Brain microvascular endothelial cell (primary cell): ENCODE measurements around the gene CPSF4.
A peak's percentile ranks its signal among the peaks of the same experiment; 100 is the strongest.

Experiments
- DNase-seq: peaks from one replicate; pipeline ENCODE4 v3.0.0-alpha.2; 2020
- H3K27ac ChIP-seq: fragments of 250-450 bp; sonication (Bioruptor Pico); 2 replicates; pipeline ENCODE4 v1.5.1; 2020; ENCODE audit warnings: mild to moderate bottlenecking, moderate library complexity
- H3K27me3 ChIP-seq: fragments of 250-450 bp; sonication (Bioruptor Pico); replicated peaks from 2 replicates; pipeline ENCODE4 v1.5.1; 2020; ENCODE audit warnings: mild to moderate bottlenecking
- H3K36me3 ChIP-seq: fragments of 250-450 bp; sonication (Bioruptor Pico); replicated peaks from 2 replicates; pipeline ENCODE4 v1.5.1; 2020; ENCODE audit warnings: mild to moderate bottlenecking
- H3K4me3 ChIP-seq: 2 replicates; pipeline ENCODE4 v1.5.1; 2011; ENCODE audit warnings: low read depth, mild to moderate bottlenecking, control low read depth, low read length, moderate library complexity
- in situ Hi-C: cut with HindIII; loops from 2 replicates; pipeline ENCODE4 v1.10.0; 2017; ENCODE audit warnings: low sequenced_read_pairs, low pct_ligation_motif_present
- TF ChIP-seq, protein P1 (sequence below): IDR thresholded peaks from 2 replicates; pipeline ENCODE4 v1.5.1; 2011; ENCODE audit warnings: low read depth, mild to moderate bottlenecking, moderate library complexity, low read length, control low read depth, inconsistent platforms; ENCODE audit errors: missing control alignments

The CPSF4 gene

DNA sequence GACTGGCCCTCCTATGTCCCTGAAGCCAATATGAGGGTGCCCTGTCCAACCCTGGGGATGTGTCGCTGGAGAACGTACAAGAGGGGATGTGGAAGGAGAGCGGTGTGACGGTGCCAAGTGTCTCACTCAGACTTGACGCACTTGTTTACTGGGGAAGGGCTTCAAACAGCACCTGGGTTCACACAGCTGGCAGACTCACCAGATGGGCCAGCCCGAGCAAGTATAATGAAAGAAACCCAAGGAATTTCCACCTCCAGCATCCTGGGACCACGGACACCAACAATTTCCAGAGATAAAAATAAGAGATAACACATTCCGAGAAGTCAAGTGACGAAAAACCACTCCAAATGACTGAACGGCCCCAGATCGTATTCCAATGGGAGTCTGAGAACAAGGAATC lies 21.9 kb downstream of the CPSF4 start:
- no peak overlapping the region for H3K27ac ChIP-seq

GRCh38 chr7:99461221-99461620 lies 22.5 kb downstream of the CPSF4 start:
- TF ChIP-seq, protein P1, sequence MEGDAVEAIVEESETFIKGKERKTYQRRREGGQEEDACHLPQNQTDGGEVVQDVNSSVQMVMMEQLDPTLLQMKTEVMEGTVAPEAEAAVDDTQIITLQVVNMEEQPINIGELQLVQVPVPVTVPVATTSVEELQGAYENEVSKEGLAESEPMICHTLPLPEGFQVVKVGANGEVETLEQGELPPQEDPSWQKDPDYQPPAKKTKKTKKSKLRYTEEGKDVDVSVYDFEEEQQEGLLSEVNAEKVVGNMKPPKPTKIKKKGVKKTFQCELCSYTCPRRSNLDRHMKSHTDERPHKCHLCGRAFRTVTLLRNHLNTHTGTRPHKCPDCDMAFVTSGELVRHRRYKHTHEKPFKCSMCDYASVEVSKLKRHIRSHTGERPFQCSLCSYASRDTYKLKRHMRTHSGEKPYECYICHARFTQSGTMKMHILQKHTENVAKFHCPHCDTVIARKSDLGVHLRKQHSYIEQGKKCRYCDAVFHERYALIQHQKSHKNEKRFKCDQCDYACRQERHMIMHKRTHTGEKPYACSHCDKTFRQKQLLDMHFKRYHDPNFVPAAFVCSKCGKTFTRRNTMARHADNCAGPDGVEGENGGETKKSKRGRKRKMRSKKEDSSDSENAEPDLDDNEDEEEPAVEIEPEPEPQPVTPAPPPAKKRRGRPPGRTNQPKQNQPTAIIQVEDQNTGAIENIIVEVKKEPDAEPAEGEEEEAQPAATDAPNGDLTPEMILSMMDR, result peak; percentile 8
- in situ Hi-C loops, result no loop called here
- Histone ChIP-seq H3K4me3 (no peak overlapping the region), H3K27me3 (no peaks in the 10 kb centered on the region), H3K36me3 (peaks cover 55% of the 10 kb centered on the region), H3K27ac (no peak overlapping the region)
- DNase-seq, result no peak

More for the DNA sequence above, 21.9 kb downstream of the CPSF4 start:
- Histone ChIP-seq H3K36me3 (peaks cover 58% of the 10 kb centered on the region), H3K4me3 (no peak overlapping the region), H3K27me3 (no peaks in the 10 kb centered on the region)
- TF ChIP-seq, protein P1, result no peak
- in situ Hi-C loops, result no loop called here
- DNase-seq, result no peak

GRCh38 chr7:99465421-99465768 lies 26.7 kb downstream of the CPSF4 start:
- TF ChIP-seq, protein P1, result no peak
- H3K4me3 ChIP-seq, result peak overlapping the region; percentile 99
- H3K27ac ChIP-seq, result peak overlapping the region; percentile 75
- no peaks in the 10 kb centered on the region for H3K27me3 ChIP-seq
- DNase-seq, result no peak
- in situ Hi-C loops, result no loop called here
- H3K36me3 ChIP-seq, result peaks cover 17% of the 10 kb centered on the region

DNA sequence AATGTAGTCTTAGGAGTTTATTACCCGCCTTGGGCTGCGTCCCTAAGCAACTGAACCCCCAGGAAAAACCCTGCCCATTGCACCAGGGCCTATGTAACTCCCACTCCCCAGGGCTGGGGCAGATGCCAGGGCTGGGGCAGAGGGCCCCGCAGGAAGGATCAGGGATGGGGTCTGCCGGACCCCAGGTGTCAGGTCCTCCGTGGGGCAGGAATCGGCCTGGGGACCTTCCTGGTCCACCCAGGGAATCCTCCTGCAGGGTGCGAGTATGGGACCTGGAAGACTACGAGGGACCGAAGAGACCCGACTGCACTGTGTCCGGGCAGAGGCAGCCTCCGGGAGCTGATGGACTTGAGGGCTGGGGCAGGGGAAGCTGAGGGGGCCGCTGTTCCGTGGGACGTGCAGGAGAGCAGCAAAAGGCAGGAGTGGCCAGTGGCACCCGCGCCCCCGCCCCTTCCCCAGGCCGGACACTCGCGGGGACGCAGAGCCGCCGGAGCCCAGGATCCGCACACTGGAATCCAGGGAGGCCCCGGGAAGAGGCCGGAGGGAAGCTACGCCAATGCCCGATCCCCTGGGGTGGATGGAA lies 29.7 kb downstream of the CPSF4 start:
- Histone ChIP-seq H3K27me3 (no peaks in the 10 kb centered on the region), H3K27ac (no peak overlapping the region), H3K4me3 (no peak overlapping the region), H3K36me3 (peaks cover 4% of the 10 kb centered on the region)
- no peak for DNase-seq
- TF ChIP-seq, protein P1, result no peak
- in situ Hi-C loops, result no loop called here

GRCh38 chr7:99469381-99470065 lies 30.8 kb downstream of the CPSF4 start:
- in situ Hi-C loops, result no loop called here
- Histone ChIP-seq H3K4me3 (no peak overlapping the region), H3K27me3 (no peaks in the 10 kb centered on the region), H3K27ac (no peak overlapping the region), H3K36me3 (no peaks in the 10 kb centered on the region)
- no peak for DNase-seq
- TF ChIP-seq, protein P1, result no peak
